WTC11 (cell line): ENCODE measurements around the gene SNX13. TPM values are rescaled to one million over a fixed set of nuclear protein-coding genes. Genes with fewer than 3 reads are reported as not detected.

Experiments used
- ATAC-seq: fragments of 200-7000 bp; cut with Tn5 transposase; 2 replicates; pipeline ENCODE4 v1.10.0; 2021; ENCODE audit warnings: mild to moderate bottlenecking, moderate library complexity
- CTCF ChIA-PET: fragments of 300-600 bp; sonication (Branson Sonifier 250); formaldehyde crosslinking; loops from one replicate; lab custom pipeline; 2021; ENCODE audit warnings: antibody characterized with exemption; lab: Charles Lee
- POLR2A ChIA-PET: fragments of 350-600 bp; sonication (Branson Sonifier 250); formaldehyde crosslinking; loops from one replicate; lab custom pipeline; 2021; ENCODE audit warnings: antibody characterized with exemption; lab: Charles Lee
- DNase-seq: peaks from one replicate; pipeline ENCODE4 v3.0.0; 2021; ENCODE audit warnings: low spot score
- H3K27ac Mint-ChIP-seq: 2 replicates; pipeline ENCODE4 v1.8.0; 2021; ENCODE audit warnings: mixed read lengths
- H3K27me3 Mint-ChIP-seq: 2 replicates; pipeline ENCODE4 v1.8.0; 2021; ENCODE audit warnings: low read depth, mild to moderate bottlenecking, moderate library complexity, mixed read lengths
- H3K36me3 Mint-ChIP-seq: 2 replicates; pipeline ENCODE4 v1.8.0; 2021; ENCODE audit warnings: mixed read lengths
- H3K4me1 Mint-ChIP-seq: 2 replicates; pipeline ENCODE4 v1.8.0; 2022; ENCODE audit warnings: mixed read lengths
- H3K4me3 Mint-ChIP-seq: 2 replicates; pipeline ENCODE4 v1.8.0; 2021; ENCODE audit warnings: mild to moderate bottlenecking, moderate library complexity, mixed read lengths
- H3K9me3 Mint-ChIP-seq: 2 replicates; pipeline ENCODE4 v1.8.0; 2021; ENCODE audit warnings: mixed read lengths
- ATF1 ChIP-seq: sonication (generic); formaldehyde crosslinking; IDR thresholded peaks from 2 replicates; pipeline ENCODE4 v1.8.1; 2023; ENCODE audit warnings: mild to moderate bottlenecking, moderate library complexity, missing genetic modification reagents
- CBFB ChIP-seq: sonication (generic); formaldehyde crosslinking; IDR thresholded peaks from 2 replicates; pipeline ENCODE4 v1.8.1; 2022; ENCODE audit warnings: mild to moderate bottlenecking, low read depth, missing genetic modification reagents
- CREB1 ChIP-seq: sonication (generic); formaldehyde crosslinking; IDR thresholded peaks from 2 replicates; pipeline ENCODE4 v1.8.0; 2023; ENCODE audit warnings: mild to moderate bottlenecking, missing genetic modification reagents
- CREM ChIP-seq: sonication (generic); formaldehyde crosslinking; IDR thresholded peaks from 2 replicates; pipeline ENCODE4 v1.8.1; 2022; ENCODE audit warnings: mild to moderate bottlenecking, missing genetic modification reagents, moderate library complexity
- FOXK1 ChIP-seq: sonication (generic); formaldehyde crosslinking; IDR thresholded peaks from 2 replicates; pipeline ENCODE4 v1.8.0; 2022; ENCODE audit warnings: mild to moderate bottlenecking, moderate library complexity, missing genetic modification reagents
- GRHL2 ChIP-seq: fragments of 250-450 bp; sonication (Bioruptor Pico); IDR thresholded peaks from 2 replicates; pipeline ENCODE4 v1.8.0; 2022; ENCODE audit warnings: mild to moderate bottlenecking, moderate library complexity; ENCODE audit not compliant: insufficient replicate concordance, severe bottlenecking
- IRF2 ChIP-seq: sonication (generic); formaldehyde crosslinking; IDR thresholded peaks from 2 replicates; pipeline ENCODE4 v1.8.0; 2022; ENCODE audit warnings: low read depth, missing genetic modification reagents, borderline replicate concordance
- MXD4 ChIP-seq: fragments of 250-450 bp; sonication (Bioruptor Pico); IDR thresholded peaks from 2 replicates; pipeline ENCODE4 v1.8.0; 2021; ENCODE audit warnings: mild to moderate bottlenecking, moderate library complexity, borderline replicate concordance
- NFE2L1 ChIP-seq: sonication (generic); formaldehyde crosslinking; IDR thresholded peaks from 2 replicates; pipeline ENCODE4 v1.8.1; 2023; ENCODE audit warnings: missing genetic modification reagents
- NFYB ChIP-seq: sonication (generic); formaldehyde crosslinking; conservative IDR thresholded peaks from 2 replicates; pipeline ENCODE4 v1.8.0; 2022; ENCODE audit warnings: low read depth, missing genetic modification reagents
- RELA ChIP-seq: sonication (generic); formaldehyde crosslinking; IDR thresholded peaks from 2 replicates; pipeline ENCODE4 v1.8.1; 2022; ENCODE audit warnings: missing genetic modification reagents, mild to moderate bottlenecking, borderline replicate concordance
- SMAD3 ChIP-seq: sonication (generic); formaldehyde crosslinking; IDR thresholded peaks from 2 replicates; pipeline ENCODE4 v1.8.0; 2022; ENCODE audit warnings: missing genetic modification reagents, mild to moderate bottlenecking, borderline replicate concordance
- SOX15 ChIP-seq: fragments of 250-450 bp; sonication (Bioruptor Pico); IDR thresholded peaks from 2 replicates; pipeline ENCODE4 v1.9.0; 2021; ENCODE audit warnings: mild to moderate bottlenecking
- SP1 ChIP-seq: sonication (generic); formaldehyde crosslinking; conservative IDR thresholded peaks from 2 replicates; pipeline ENCODE4 v1.8.1; 2022; ENCODE audit warnings: missing genetic modification reagents
- TEAD1 ChIP-seq: sonication (generic); formaldehyde crosslinking; IDR thresholded peaks from 2 replicates; pipeline ENCODE4 v1.8.0; 2022; ENCODE audit warnings: mild to moderate bottlenecking, missing genetic modification reagents
- TEAD4 ChIP-seq: sonication (generic); formaldehyde crosslinking; IDR thresholded peaks from 2 replicates; pipeline ENCODE4 v1.8.0; 2022; ENCODE audit warnings: mild to moderate bottlenecking, missing genetic modification reagents
- ZNF219 ChIP-seq: sonication (generic); formaldehyde crosslinking; IDR thresholded peaks from 2 replicates; pipeline ENCODE4 v1.8.0; 2023; ENCODE audit warnings: missing genetic modification reagents, mild to moderate bottlenecking, borderline replicate concordance
- ZNF232 ChIP-seq: sonication (generic); formaldehyde crosslinking; IDR thresholded peaks from 2 replicates; pipeline ENCODE4 v1.8.0; 2022; ENCODE audit warnings: mild to moderate bottlenecking, missing genetic modification reagents
- ZNF263 ChIP-seq: sonication (generic); formaldehyde crosslinking; IDR thresholded peaks from 2 replicates; pipeline ENCODE4 v1.8.1; 2022; ENCODE audit warnings: low read depth, mild to moderate bottlenecking, moderate library complexity, missing genetic modification reagents
- ZNF416 ChIP-seq: fragments of 250-450 bp; sonication (Bioruptor Pico); IDR thresholded peaks from 2 replicates; pipeline ENCODE4 v1.9.0; 2021; ENCODE audit warnings: mild to moderate bottlenecking, inconsistent platforms
- total RNA-seq: library from RNA; stranded (reverse); gene quantifications from 3 replicates; pipeline ENCODE4 v1.2.3, GENCODE V29; 2021
- TF ChIP-seq, protein P1 (sequence below): sonication (generic); formaldehyde crosslinking; IDR thresholded peaks from 2 replicates; pipeline ENCODE4 v1.8.0; 2022; ENCODE audit warnings: mild to moderate bottlenecking, missing genetic modification reagents
- TF ChIP-seq, protein P2 (sequence below): sonication (generic); formaldehyde crosslinking; IDR thresholded peaks from 2 replicates; pipeline ENCODE4 v1.8.0; 2022; ENCODE audit warnings: mild to moderate bottlenecking, missing genetic modification reagents
- TF ChIP-seq, protein P3 (sequence below): sonication (generic); formaldehyde crosslinking; IDR thresholded peaks from 2 replicates; pipeline ENCODE4 v1.8.0; 2023; ENCODE audit warnings: missing genetic modification reagents
- TF ChIP-seq, protein P4 (sequence below): sonication (generic); formaldehyde crosslinking; conservative IDR thresholded peaks from 2 replicates; pipeline ENCODE4 v1.8.1; 2022; ENCODE audit warnings: mild to moderate bottlenecking, missing genetic modification reagents
- TF ChIP-seq, protein P5 (sequence below): sonication (generic); formaldehyde crosslinking; IDR thresholded peaks from 2 replicates; pipeline ENCODE4 v1.8.1; 2023; ENCODE audit warnings: mild to moderate bottlenecking, missing genetic modification reagents, moderate library complexity
- TF ChIP-seq, protein P6 (sequence below): sonication (generic); formaldehyde crosslinking; IDR thresholded peaks from 2 replicates; pipeline ENCODE4 v1.8.1; 2023; ENCODE audit warnings: mild to moderate bottlenecking, missing genetic modification reagents, moderate library complexity
- TF ChIP-seq, protein P7 (sequence below): sonication (generic); formaldehyde crosslinking; IDR thresholded peaks from 2 replicates; pipeline ENCODE4 v1.8.0; 2022; ENCODE audit warnings: mild to moderate bottlenecking, missing genetic modification reagents
- TF ChIP-seq, protein P8 (sequence below): sonication (generic); formaldehyde crosslinking; IDR thresholded peaks from 2 replicates; pipeline ENCODE4 v1.8.1; 2022; ENCODE audit warnings: low read depth, missing genetic modification reagents, borderline replicate concordance
- TF ChIP-seq, protein P9 (sequence below): sonication (generic); formaldehyde crosslinking; IDR thresholded peaks from 2 replicates; pipeline ENCODE4 v1.8.1; 2022; ENCODE audit warnings: mild to moderate bottlenecking, moderate library complexity, missing genetic modification reagents

Gene SNX13
- total RNA-seq, 1 experiment from 2014 or later, result 27.5 TPM

DNA sequence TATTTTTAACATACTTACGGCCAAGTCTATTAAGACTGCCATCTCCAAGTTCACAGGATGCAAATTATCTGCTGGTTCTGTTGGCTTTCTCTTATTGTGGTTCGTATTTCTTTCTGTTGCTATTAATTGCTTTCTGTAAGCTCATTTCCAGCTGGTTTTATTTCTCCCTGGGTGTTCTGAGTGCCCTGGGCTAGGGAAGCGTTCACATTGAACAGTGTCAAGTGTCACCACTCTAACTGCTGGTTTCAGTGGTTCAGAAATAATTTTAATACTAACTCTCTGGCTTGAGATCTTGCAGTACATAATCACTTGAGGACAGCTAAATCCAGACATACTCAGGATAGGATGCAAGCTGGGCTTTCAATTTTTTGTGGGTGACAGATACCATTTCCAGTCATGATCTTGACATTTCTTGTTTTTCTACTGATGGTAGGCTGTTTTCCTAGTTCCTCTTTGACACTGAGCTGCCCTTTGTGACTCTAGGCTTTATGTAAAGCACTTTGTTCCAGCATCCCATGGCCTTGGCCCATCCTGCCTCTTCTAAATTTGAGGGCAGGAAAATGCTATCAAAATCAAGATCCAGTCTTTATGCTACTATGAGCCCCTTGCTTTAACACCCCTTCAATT is 117.6 kb downstream of the SNX13 start:
- CTCF ChIA-PET, result interaction anchor here (1.5 kb wide), 1 partner anchor 53 kb away, joined by 3 read pairs; no protein-coding TSS in a partner anchor
- Mint-ChIP-seq H3K4me3 (no peak overlapping the region), H3K36me3 (no peaks in the 10 kb centered on the region), H3K27me3 (no peaks in the 10 kb centered on the region), H3K4me1 (peaks cover 8% of the 10 kb centered on the region), H3K27ac (no peak overlapping the region), H3K9me3 (no peaks in the 10 kb centered on the region)
- no peak; the same call in 1 of the 2 replicates for ATAC-seq
- TF ChIP-seq, protein P1, sequence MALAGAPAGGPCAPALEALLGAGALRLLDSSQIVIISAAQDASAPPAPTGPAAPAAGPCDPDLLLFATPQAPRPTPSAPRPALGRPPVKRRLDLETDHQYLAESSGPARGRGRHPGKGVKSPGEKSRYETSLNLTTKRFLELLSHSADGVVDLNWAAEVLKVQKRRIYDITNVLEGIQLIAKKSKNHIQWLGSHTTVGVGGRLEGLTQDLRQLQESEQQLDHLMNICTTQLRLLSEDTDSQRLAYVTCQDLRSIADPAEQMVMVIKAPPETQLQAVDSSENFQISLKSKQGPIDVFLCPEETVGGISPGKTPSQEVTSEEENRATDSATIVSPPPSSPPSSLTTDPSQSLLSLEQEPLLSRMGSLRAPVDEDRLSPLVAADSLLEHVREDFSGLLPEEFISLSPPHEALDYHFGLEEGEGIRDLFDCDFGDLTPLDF (CRISPR knock-in tag), result no peak
- TF ChIP-seq RELA (CRISPR knock-in tag), result no peak
- TF ChIP-seq TEAD1 (CRISPR knock-in tag), result no peak
- no peak for TF ChIP-seq SOX15 (CRISPR knock-in tag)
- TF ChIP-seq ZNF232 (CRISPR knock-in tag), result no peak
- TF ChIP-seq, protein P2, sequence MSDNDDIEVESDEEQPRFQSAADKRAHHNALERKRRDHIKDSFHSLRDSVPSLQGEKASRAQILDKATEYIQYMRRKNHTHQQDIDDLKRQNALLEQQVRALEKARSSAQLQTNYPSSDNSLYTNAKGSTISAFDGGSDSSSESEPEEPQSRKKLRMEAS (CRISPR knock-in tag), result no peak
- TF ChIP-seq, protein P3, sequence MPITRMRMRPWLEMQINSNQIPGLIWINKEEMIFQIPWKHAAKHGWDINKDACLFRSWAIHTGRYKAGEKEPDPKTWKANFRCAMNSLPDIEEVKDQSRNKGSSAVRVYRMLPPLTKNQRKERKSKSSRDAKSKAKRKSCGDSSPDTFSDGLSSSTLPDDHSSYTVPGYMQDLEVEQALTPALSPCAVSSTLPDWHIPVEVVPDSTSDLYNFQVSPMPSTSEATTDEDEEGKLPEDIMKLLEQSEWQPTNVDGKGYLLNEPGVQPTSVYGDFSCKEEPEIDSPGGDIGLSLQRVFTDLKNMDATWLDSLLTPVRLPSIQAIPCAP (CRISPR knock-in tag), result no peak
- TF ChIP-seq, protein P4, sequence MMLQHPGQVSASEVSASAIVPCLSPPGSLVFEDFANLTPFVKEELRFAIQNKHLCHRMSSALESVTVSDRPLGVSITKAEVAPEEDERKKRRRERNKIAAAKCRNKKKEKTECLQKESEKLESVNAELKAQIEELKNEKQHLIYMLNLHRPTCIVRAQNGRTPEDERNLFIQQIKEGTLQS, result no peak
- TF ChIP-seq, protein P5, sequence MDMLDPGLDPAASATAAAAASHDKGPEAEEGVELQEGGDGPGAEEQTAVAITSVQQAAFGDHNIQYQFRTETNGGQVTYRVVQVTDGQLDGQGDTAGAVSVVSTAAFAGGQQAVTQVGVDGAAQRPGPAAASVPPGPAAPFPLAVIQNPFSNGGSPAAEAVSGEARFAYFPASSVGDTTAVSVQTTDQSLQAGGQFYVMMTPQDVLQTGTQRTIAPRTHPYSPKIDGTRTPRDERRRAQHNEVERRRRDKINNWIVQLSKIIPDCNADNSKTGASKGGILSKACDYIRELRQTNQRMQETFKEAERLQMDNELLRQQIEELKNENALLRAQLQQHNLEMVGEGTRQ (CRISPR knock-in tag), result no peak
- TF ChIP-seq SP1, result no peak
- TF ChIP-seq, protein P6, sequence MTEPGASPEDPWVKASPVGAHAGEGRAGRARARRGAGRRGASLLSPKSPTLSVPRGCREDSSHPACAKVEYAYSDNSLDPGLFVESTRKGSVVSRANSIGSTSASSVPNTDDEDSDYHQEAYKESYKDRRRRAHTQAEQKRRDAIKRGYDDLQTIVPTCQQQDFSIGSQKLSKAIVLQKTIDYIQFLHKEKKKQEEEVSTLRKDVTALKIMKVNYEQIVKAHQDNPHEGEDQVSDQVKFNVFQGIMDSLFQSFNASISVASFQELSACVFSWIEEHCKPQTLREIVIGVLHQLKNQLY, result no peak
- TF ChIP-seq ZNF263, result no peak
- TF ChIP-seq IRF2 (CRISPR knock-in tag), result no peak
- TF ChIP-seq TEAD4 (CRISPR knock-in tag), result no peak
- TF ChIP-seq SMAD3 (CRISPR knock-in tag), result no peak
- TF ChIP-seq NFE2L1 (CRISPR knock-in tag), result no peak
- no peak for TF ChIP-seq NFYB
- POLR2A ChIA-PET, result no interaction called here
- no peak for DNase-seq

DNA sequence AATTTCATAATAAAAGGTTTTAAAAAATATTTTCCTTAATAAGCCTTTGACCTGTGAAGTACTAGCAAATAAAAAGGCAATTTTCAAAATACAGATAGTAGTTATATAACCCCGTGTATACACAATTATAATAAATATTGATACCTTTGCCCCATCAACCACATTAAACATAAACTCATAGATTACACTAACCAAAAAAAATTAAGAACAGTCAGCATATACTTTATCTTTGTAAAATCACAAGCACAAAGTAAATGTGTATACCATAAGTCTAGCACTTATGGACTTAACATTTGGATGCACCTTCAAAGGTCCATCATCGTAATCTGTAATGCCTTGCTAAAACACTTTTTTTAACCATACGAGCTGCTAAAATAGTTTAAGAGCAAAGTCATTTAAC is 123.4 kb downstream of the SNX13 start:
- DNase-seq (no peak), ATAC-seq (no peak)
- Mint-ChIP-seq H3K4me1 (peaks cover 7% of the 10 kb centered on the region), H3K27me3 (no peaks in the 10 kb centered on the region), H3K4me3 (no peak overlapping the region), H3K9me3 (peaks cover 9% of the 10 kb centered on the region), H3K36me3 (peaks cover 12% of the 10 kb centered on the region), H3K27ac (no peak overlapping the region)
- POLR2A ChIA-PET, result no interaction called here
- CTCF ChIA-PET, result no interaction called here
- TF ChIP-seq ZNF416 (CRISPR knock-in tag), result no peak
- TF ChIP-seq, protein P7, sequence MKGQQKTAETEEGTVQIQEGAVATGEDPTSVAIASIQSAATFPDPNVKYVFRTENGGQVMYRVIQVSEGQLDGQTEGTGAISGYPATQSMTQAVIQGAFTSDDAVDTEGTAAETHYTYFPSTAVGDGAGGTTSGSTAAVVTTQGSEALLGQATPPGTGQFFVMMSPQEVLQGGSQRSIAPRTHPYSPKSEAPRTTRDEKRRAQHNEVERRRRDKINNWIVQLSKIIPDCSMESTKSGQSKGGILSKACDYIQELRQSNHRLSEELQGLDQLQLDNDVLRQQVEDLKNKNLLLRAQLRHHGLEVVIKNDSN (CRISPR knock-in tag), result no peak
- TF ChIP-seq MXD4 (CRISPR knock-in tag), result no peak
- TF ChIP-seq CBFB (CRISPR knock-in tag), result no peak
- TF ChIP-seq ZNF219 (CRISPR knock-in tag), result no peak
- no peak for TF ChIP-seq CREM (CRISPR knock-in tag)
- TF ChIP-seq CREB1 (CRISPR knock-in tag), result no peak
- TF ChIP-seq FOXK1 (CRISPR knock-in tag), result no peak
- TF ChIP-seq ATF1 (CRISPR knock-in tag), result no peak
- TF ChIP-seq, protein P8, sequence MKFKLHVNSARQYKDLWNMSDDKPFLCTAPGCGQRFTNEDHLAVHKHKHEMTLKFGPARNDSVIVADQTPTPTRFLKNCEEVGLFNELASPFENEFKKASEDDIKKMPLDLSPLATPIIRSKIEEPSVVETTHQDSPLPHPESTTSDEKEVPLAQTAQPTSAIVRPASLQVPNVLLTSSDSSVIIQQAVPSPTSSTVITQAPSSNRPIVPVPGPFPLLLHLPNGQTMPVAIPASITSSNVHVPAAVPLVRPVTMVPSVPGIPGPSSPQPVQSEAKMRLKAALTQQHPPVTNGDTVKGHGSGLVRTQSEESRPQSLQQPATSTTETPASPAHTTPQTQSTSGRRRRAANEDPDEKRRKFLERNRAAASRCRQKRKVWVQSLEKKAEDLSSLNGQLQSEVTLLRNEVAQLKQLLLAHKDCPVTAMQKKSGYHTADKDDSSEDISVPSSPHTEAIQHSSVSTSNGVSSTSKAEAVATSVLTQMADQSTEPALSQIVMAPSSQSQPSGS, result no peak
- TF ChIP-seq, protein P9, sequence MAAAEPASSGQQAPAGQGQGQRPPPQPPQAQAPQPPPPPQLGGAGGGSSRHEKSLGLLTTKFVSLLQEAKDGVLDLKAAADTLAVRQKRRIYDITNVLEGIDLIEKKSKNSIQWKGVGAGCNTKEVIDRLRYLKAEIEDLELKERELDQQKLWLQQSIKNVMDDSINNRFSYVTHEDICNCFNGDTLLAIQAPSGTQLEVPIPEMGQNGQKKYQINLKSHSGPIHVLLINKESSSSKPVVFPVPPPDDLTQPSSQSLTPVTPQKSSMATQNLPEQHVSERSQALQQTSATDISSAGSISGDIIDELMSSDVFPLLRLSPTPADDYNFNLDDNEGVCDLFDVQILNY (CRISPR knock-in tag), result no peak
- no peak for TF ChIP-seq GRHL2 (CRISPR knock-in tag)
- TF ChIP-seq IRF2 (CRISPR knock-in tag), result no peak
